Keratinocyte (primary cell): ENCODE measurements around the gene UROS. TPM values are rescaled to one million over a fixed set of nuclear protein-coding genes. Genes with fewer than 3 reads are reported as not detected.

ENCODE experiments used
- DNase-seq: peaks from one replicate; pipeline ENCODE4 v3.0.0-alpha.2; 2011; ENCODE audit warnings: low read depth, missing footprints, low spot score
- FAIRE-seq: peaks from 2 replicates; lab custom pipeline; 2011; peaks lifted over from hg19 to GRCh38; lab: Jason Lieb, UNC
- H2AFZ ChIP-seq: 2 replicates; pipeline ENCODE4 v1.6.0; 2012; ENCODE audit warnings: low read length, control low read depth, inconsistent platforms; ENCODE audit not compliant: control insufficient read depth
- H3K27ac ChIP-seq: 2 replicates; pipeline ENCODE4 v1.5.1; 2011; ENCODE audit warnings: low read length; ENCODE audit not compliant: control insufficient read depth, insufficient read depth
- H3K27me3 ChIP-seq: 3 replicates; pipeline ENCODE4 v1.6.0; 2011; ENCODE audit warnings: low read length; ENCODE audit not compliant: control insufficient read depth, insufficient read depth; ENCODE audit errors: extremely low read depth
- H3K36me3 ChIP-seq, 2 experiments: 2 replicates in 1 of 2; 3 replicates in 1 of 2; pipeline ENCODE4 v1.5.1; 2011; ENCODE audit warnings: low read length in 2 of 2, mild to moderate bottlenecking in 1 of 2; ENCODE audit not compliant: control insufficient read depth in 2 of 2, insufficient read depth in 2 of 2; ENCODE audit errors: extremely low read depth in 1 of 2
- H3K4me1 ChIP-seq: 3 replicates; pipeline ENCODE4 v1.5.1; 2011; ENCODE audit warnings: low read length; ENCODE audit not compliant: control insufficient read depth, insufficient read depth; ENCODE audit errors: extremely low read depth
- H3K4me2 ChIP-seq: 3 replicates; pipeline ENCODE4 v1.6.0; 2011; ENCODE audit warnings: low read depth, low read length; ENCODE audit not compliant: control insufficient read depth, insufficient read depth; ENCODE audit errors: extremely low read depth
- H3K4me3 ChIP-seq, 3 experiments: fragments of 200-600 bp in 1 of 3; sonication (generic) in 1 of 3; 2 replicates in 2 of 3; 3 replicates in 1 of 3; pipeline ENCODE4 v1.5.1; 2011 to 2016; ENCODE audit warnings: low read length in 3 of 3, mild to moderate bottlenecking in 3 of 3, control low read depth in 2 of 3, inconsistent platforms in 1 of 3, low read depth in 1 of 3, mixed read lengths in 1 of 3, mixed run types in 1 of 3, moderate library complexity in 1 of 3; ENCODE audit not compliant: control insufficient read depth in 2 of 3, insufficient read depth in 2 of 3; ENCODE audit errors: extremely low read depth in 1 of 3
- H3K79me2 ChIP-seq: 2 replicates; pipeline ENCODE4 v1.6.0; 2012; ENCODE audit warnings: low read length; ENCODE audit not compliant: control insufficient read depth, insufficient read depth
- H3K9ac ChIP-seq: 3 replicates; pipeline ENCODE4 v1.6.0; 2011; ENCODE audit warnings: low read length; ENCODE audit not compliant: control insufficient read depth, insufficient read depth; ENCODE audit errors: extremely low read depth
- H3K9me1 ChIP-seq: 3 replicates; pipeline ENCODE4 v1.6.0; 2011; ENCODE audit warnings: low read length; ENCODE audit not compliant: control insufficient read depth, insufficient read depth; ENCODE audit errors: extremely low read depth
- H3K9me3 ChIP-seq: 2 replicates; pipeline ENCODE4 v1.5.1; 2012; ENCODE audit warnings: low read depth, low read length; ENCODE audit not compliant: control insufficient read depth
- H4K20me1 ChIP-seq: 3 replicates; pipeline ENCODE4 v1.6.0; 2011; ENCODE audit warnings: low read length; ENCODE audit not compliant: control insufficient read depth, insufficient read depth; ENCODE audit errors: extremely low read depth
- CTCF ChIP-seq, 3 experiments: IDR thresholded peaks in 1 of 3; conservative IDR thresholded peaks in 1 of 3; optimal IDR thresholded peaks in 1 of 3; 2 replicates in 2 of 3; 3 replicates in 1 of 3; pipeline versions ENCODE3 to v1.5.1; 2011; ENCODE audit warnings: low read length in 3 of 3, mild to moderate bottlenecking in 3 of 3, moderate library complexity in 2 of 3, control low read depth in 1 of 3, inconsistent platforms in 1 of 3; ENCODE audit not compliant: insufficient read depth in 2 of 3; ENCODE audit errors: extremely low read depth in 1 of 3
- EZH2 ChIP-seq: IDR thresholded peaks from one replicate; pipeline ENCODE4 v1.6.1; 2012; ENCODE audit warnings: inconsistent platforms, mild to moderate bottlenecking, low read length, moderate library complexity
- dilution Hi-C: fragments of 300-500 bp; cut with MboI; formaldehyde crosslinking; loops from one replicate; pipeline ENCODE4 v1.7.0; 2020; ENCODE audit warnings: low sequenced_read_pairs; ENCODE audit not compliant: extremely low pct_ligation_motif_present
- polyA plus RNA-seq, 5 experiments: library from polyadenylated mRNA; depleted of rRNA in 3 of 5; stranded (reverse) in 3 of 5; stranded (forward) in 1 of 5; unstranded in 1 of 5; fragments of >200 nt; gene quantifications; 1 replicate in 1 of 5; 2 replicates in 3 of 5; 3 replicates in 1 of 5; pipeline versions ENCODE4 v1.2.1 to v1.2.3, GENCODE V29; 2011 to 2012; ENCODE audit warnings: missing spikeins in 2 of 5, low read depth in 1 of 5, low replicate concordance in 1 of 5

Gene UROS
- polyA plus RNA-seq, 1 donor (not counting 4 experiments of a cell fraction or from before 2014, with no cell fraction given) = 46.7 TPM

- DNase-seq = no peak
These were observed 52.2 kb downstream of the UROS start for GRCh38 chr10:125770844-125771243.

GRCh38 chr10:125769175-125769574 lies 53.9 kb downstream of the UROS start:
- dilution Hi-C loops = no loop called here
- H3K4me3 ChIP-seq = no peak overlapping the region
- FAIRE-seq = no peak

More at GRCh38 chr10:125770844-125771243, 52.2 kb downstream of the UROS start:
- dilution Hi-C loops = no loop called here
- H3K27me3 ChIP-seq = no peaks in the 10 kb centered on the region
- H3K4me1 ChIP-seq = no peaks in the 10 kb centered on the region
- H3K9me1 ChIP-seq = no peaks in the 10 kb centered on the region
- TF ChIP-seq EZH2 (no peak), CTCF (optimal IDR thresholded peaks at IDR 0.05 in 1 of 3, IDR thresholded peaks at IDR 0.05 in 1 of 3, conservative IDR thresholded peaks at IDR 0.05 in 1 of 3; ENCODE audit: extremely low read depth in 1 of 3, insufficient read depth in 2 of 3, low read length in 3 of 3) (no peak)
- no peak overlapping the region for H3K27ac ChIP-seq
- H2AFZ ChIP-seq = no peak overlapping the region
- no peak for FAIRE-seq
- no peaks in the 10 kb centered on the region for H4K20me1 ChIP-seq
- no peak overlapping the region for H3K4me2 ChIP-seq
- H3K9me3 ChIP-seq = no peaks in the 10 kb centered on the region
- H3K79me2 ChIP-seq = no peaks in the 10 kb centered on the region
- H3K36me3 ChIP-seq = peaks cover 0 to 3% of the 10 kb centered on the region in 2 experiments
- H3K4me3 ChIP-seq = no peak overlapping the region
- no peak overlapping the region for H3K9ac ChIP-seq

More at GRCh38 chr10:125769175-125769574, 53.9 kb downstream of the UROS start:
- H3K4me1 ChIP-seq = no peaks in the 10 kb centered on the region
- TF ChIP-seq EZH2 (no peak), CTCF (optimal IDR thresholded peaks at IDR 0.05 in 1 of 3, IDR thresholded peaks at IDR 0.05 in 1 of 3, conservative IDR thresholded peaks at IDR 0.05 in 1 of 3; ENCODE audit: extremely low read depth in 1 of 3, insufficient read depth in 2 of 3, low read length in 3 of 3) (no peak)
- H3K27ac ChIP-seq = no peak overlapping the region
- no peak overlapping the region for H3K4me2 ChIP-seq
- no peak overlapping the region for H2AFZ ChIP-seq
- DNase-seq = no peak
- no peaks in the 10 kb centered on the region for H3K27me3 ChIP-seq
- no peaks in the 10 kb centered on the region for H4K20me1 ChIP-seq
- no peaks in the 10 kb centered on the region for H3K79me2 ChIP-seq
- H3K9me3 ChIP-seq = no peaks in the 10 kb centered on the region
- no peak overlapping the region for H3K9ac ChIP-seq
- no peaks in the 10 kb centered on the region for H3K9me1 ChIP-seq
- peaks cover 4 to 6% of the 10 kb centered on the region in 2 experiments for H3K36me3 ChIP-seq
